GM18505 (cell line): ENCODE data around the gene GATA3.

Source experiments
- ATAC-seq: cut with Tn5 transposase; IDR thresholded peaks from one replicate; pipeline ENCODE4 v1.9.1; 2021; ENCODE audit not compliant: unreplicated experiment
- POLR2A ChIP-seq: IDR thresholded peaks from 4 replicates; pipeline ENCODE4 v1.6.1; 2011; ENCODE audit warnings: borderline replicate concordance; ENCODE audit not compliant: insufficient read depth, insufficient read length; ENCODE audit errors: extremely low read depth

The GATA3 gene

GRCh38 chr10:8041992-8042720 is 12.3 kb upstream of the GATA3 start:
- ATAC-seq, result no peak
- TF ChIP-seq POLR2A, result no peak

GRCh38 chr10:8042721-8043568 is 11.5 kb upstream of the GATA3 start:
- ATAC-seq, result no peak
- TF ChIP-seq POLR2A, result no peak

GRCh38 chr10:8043569-8044306 is 10.8 kb upstream of the GATA3 start:
- TF ChIP-seq POLR2A, result no peak
- ATAC-seq, result no peak

- no peak for ATAC-seq
- no peak for TF ChIP-seq POLR2A
These were observed 10.1 kb upstream of the GATA3 start for GRCh38 chr10:8044331-8044907.

GRCh38 chr10:8044908-8045725 is 9.4 kb upstream of the GATA3 start:
- no peak for ATAC-seq
- no peak for TF ChIP-seq POLR2A

- ATAC-seq, result no peak
- no peak for TF ChIP-seq POLR2A
These were observed 8.6 kb upstream of the GATA3 start for GRCh38 chr10:8045726-8046494.

GRCh38 chr10:8047452-8048280 is 6.8 kb upstream of the GATA3 start:
- TF ChIP-seq POLR2A, result no peak
- ATAC-seq, result no peak

- no peak for ATAC-seq
- TF ChIP-seq POLR2A, result no peak
These were observed 6.0 kb upstream of the GATA3 start for GRCh38 chr10:8048281-8049008.

GRCh38 chr10:8049045-8049864 is 5.2 kb upstream of the GATA3 start:
- ATAC-seq, result no peak
- no peak for TF ChIP-seq POLR2A
